GM19397 (cell line): Measurements from ENCODE around the gene HOATZ.

Experiments used
- ATAC-seq: cut with Tn5 transposase; IDR thresholded peaks from one replicate; pipeline ENCODE4 v1.9.1; 2021; ENCODE audit warnings: mild to moderate bottlenecking, moderate library complexity; ENCODE audit not compliant: unreplicated experiment

Gene HOATZ

GRCh38 chr11:111521135-111521534, 6.6 kb downstream of the HOATZ start:
- ATAC-seq: no peak

- no peak for ATAC-seq
Measured at GRCh38 chr11:111522426-111522825, 7.8 kb downstream of the HOATZ start.

GRCh38 chr11:111523343-111523742, 8.8 kb downstream of the HOATZ start:
- ATAC-seq: no peak

- ATAC-seq: no peak
Measured at GRCh38 chr11:111524056-111524455, 9.5 kb downstream of the HOATZ start.

GRCh38 chr11:111525456-111525855, 10.9 kb downstream of the HOATZ start:
- ATAC-seq: no peak

GRCh38 chr11:111526501-111526900, 11.9 kb downstream of the HOATZ start:
- ATAC-seq: no peak

- no peak for ATAC-seq
Measured at GRCh38 chr11:111527279-111527678, 12.7 kb downstream of the HOATZ start.

GRCh38 chr11:111528557-111528956, 14.0 kb downstream of the HOATZ start:
- ATAC-seq: no peak

- ATAC-seq: no peak
Measured at GRCh38 chr11:111530091-111530490, 15.5 kb downstream of the HOATZ start.

GRCh38 chr11:111531136-111531535, 16.6 kb downstream of the HOATZ start:
- ATAC-seq: no peak

GRCh38 chr11:111531687-111532364, 17.2 kb downstream of the HOATZ start:
- no peak for ATAC-seq

GRCh38 chr11:111532365-111532709, 17.8 kb downstream of the HOATZ start:
- no peak for ATAC-seq

- no peak for ATAC-seq
Measured at GRCh38 chr11:111535281-111535680, 20.7 kb downstream of the HOATZ start.

- ATAC-seq: no peak
Measured at GRCh38 chr11:111537336-111537860, 22.8 kb downstream of the HOATZ start.

GRCh38 chr11:111538407-111539114, 24.0 kb downstream of the HOATZ start:
- ATAC-seq: no peak

GRCh38 chr11:111539426-111540113, 25.0 kb downstream of the HOATZ start:
- ATAC-seq: no peak

GRCh38 chr11:111540114-111540936, 25.7 kb downstream of the HOATZ start, which contains the start of gene LAYN:
TSS of gene LAYN (plus strand) at chr11:111540720. CDS start at chr11:111540844, 124 bp downstream.
- no peak for ATAC-seq

- no peak for ATAC-seq
Measured at GRCh38 chr11:111540937-111541253, 26.3 kb downstream of the HOATZ start.

GRCh38 chr11:111541254-111542061, 26.9 kb downstream of the HOATZ start:
- ATAC-seq: no peak

- ATAC-seq: no peak
Measured at GRCh38 chr11:111542606-111543275, 28.2 kb downstream of the HOATZ start.
